Measurements from ENCODE around the gene CDK8.
A peak's percentile ranks its signal among the peaks of the same experiment; 100 is the strongest.

The CDK8 gene

GRCh38 chr13:26220575-26220974 is 33.4 kb upstream of the CDK8 start:
- H3K9me3 ChIP-seq (ENCODE audit: control insufficient read depth, insufficient read depth, low read length), result no peaks in the 10 kb centered on the region
- H3K27me3 ChIP-seq (ENCODE audit: control insufficient read depth, low read length), result no peaks in the 10 kb centered on the region
- TF ChIP-seq CTCF (IDR thresholded peaks at IDR 0.05; ENCODE audit: low read depth, low read length, poor library complexity, severe bottlenecking) (no peak), EZH2phosphoT487 (IDR thresholded peaks at IDR 0.05; ENCODE audit: borderline replicate concordance, low read length) (no peak)
- H3K79me2 ChIP-seq (ENCODE audit: control insufficient read depth, low read length), result peaks cover 25% of the 10 kb centered on the region
- H3K4me3 ChIP-seq (ENCODE audit: low read length), result peak overlapping the region; percentile 90
- H3K9me2 ChIP-seq (replicated peaks; ENCODE audit: control insufficient read depth, low read length), result no peaks in the 10 kb centered on the region
- H3K4me2 ChIP-seq (ENCODE audit: low read length), result peak overlapping the region; percentile 87
- no peaks in the 10 kb centered on the region for H3F3A ChIP-seq (ENCODE audit: control insufficient read depth, insufficient read depth)
- H3K36me3 ChIP-seq (ENCODE audit: control insufficient read depth, low read length), result peaks cover 59% of the 10 kb centered on the region
- peaks cover 27% of the 10 kb centered on the region for H3K4me1 ChIP-seq (ENCODE audit: control insufficient read depth, low read length)
- H4K20me1 ChIP-seq (ENCODE audit: control insufficient read depth, insufficient read depth, low read depth, low read length), result no peaks in the 10 kb centered on the region
- H3K27ac ChIP-seq (ENCODE audit: low read depth, low read length), result no peak overlapping the region

- H3K4me2 ChIP-seq (ENCODE audit: low read length), result peak overlapping the region; percentile 87
- peaks cover 52% of the 10 kb centered on the region for H3K36me3 ChIP-seq (ENCODE audit: control insufficient read depth, low read length)
- no peaks in the 10 kb centered on the region for H4K20me1 ChIP-seq (ENCODE audit: control insufficient read depth, insufficient read depth, low read depth, low read length)
- peak overlapping the region; percentile 83 for H3K27ac ChIP-seq (ENCODE audit: low read depth, low read length)
- H3F3A ChIP-seq (ENCODE audit: control insufficient read depth, insufficient read depth), result no peaks in the 10 kb centered on the region
- H3K4me3 ChIP-seq (ENCODE audit: low read length), result peak overlapping the region; percentile 90
- H3K27me3 ChIP-seq (ENCODE audit: control insufficient read depth, low read length), result no peaks in the 10 kb centered on the region
- H3K4me1 ChIP-seq (ENCODE audit: control insufficient read depth, low read length), result peaks cover 27% of the 10 kb centered on the region
- TF ChIP-seq CTCF (IDR thresholded peaks at IDR 0.05; ENCODE audit: low read depth, low read length, poor library complexity, severe bottlenecking) (no peak), EZH2phosphoT487 (IDR thresholded peaks at IDR 0.05; ENCODE audit: borderline replicate concordance, low read length) (no peak)
- no peaks in the 10 kb centered on the region for H3K9me2 ChIP-seq (replicated peaks; ENCODE audit: control insufficient read depth, low read length)
- no peaks in the 10 kb centered on the region for H3K9me3 ChIP-seq (ENCODE audit: control insufficient read depth, insufficient read depth, low read length)
- peaks cover 25% of the 10 kb centered on the region for H3K79me2 ChIP-seq (ENCODE audit: control insufficient read depth, low read length)
These were observed 32.6 kb upstream of the CDK8 start for GRCh38 chr13:26221399-26221720.

- Histone ChIP-seq H4K20me1 (ENCODE audit: control insufficient read depth, insufficient read depth, low read depth, low read length) (no peaks in the 10 kb centered on the region), H3K27ac (ENCODE audit: low read depth, low read length) (peak within 1 kb of the TSS; percentile 83), H3K4me1 (ENCODE audit: control insufficient read depth, low read length) (peaks cover 27% of the 10 kb centered on the region), H3F3A (ENCODE audit: control insufficient read depth, insufficient read depth) (no peaks in the 10 kb centered on the region), H3K4me2 (ENCODE audit: low read length) (peak within 1 kb of the TSS; percentile 87), H3K27me3 (ENCODE audit: control insufficient read depth, low read length) (no peaks in the 10 kb centered on the region), H3K79me2 (ENCODE audit: control insufficient read depth, low read length) (peaks cover 25% of the 10 kb centered on the region), H3K36me3 (ENCODE audit: control insufficient read depth, low read length) (peaks cover 46% of the 10 kb centered on the region), H3K9me2 (replicated peaks; ENCODE audit: control insufficient read depth, low read length) (no peaks in the 10 kb centered on the region), H3K9me3 (ENCODE audit: control insufficient read depth, insufficient read depth, low read length) (no peaks in the 10 kb centered on the region), H3K4me3 (ENCODE audit: low read length) (peak within 1 kb of the TSS; percentile 90)
- TF ChIP-seq EZH2phosphoT487 (IDR thresholded peaks at IDR 0.05; ENCODE audit: borderline replicate concordance, low read length), result no peak
- no peak for TF ChIP-seq CTCF (IDR thresholded peaks at IDR 0.05; ENCODE audit: low read depth, low read length, poor library complexity, severe bottlenecking)
These were observed 32.0 kb upstream of the CDK8 start, which contains the start of gene RNF6 for GRCh38 chr13:26221721-26222519. RNF6 (minus strand) TSS chr13:26222314; CDS start chr13:26219649, 2,665 bp downstream.
